ENCODE results near the gene PRKAA1.

- no peak for TF ChIP-seq POLR2A (IDR thresholded peaks at IDR 0.05)
- no peak for TF ChIP-seq POLR2AphosphoS5 (IDR thresholded peaks at IDR 0.05)
Measured at GRCh38 chr5:40757400-40757799, 40.8 kb downstream of the PRKAA1 start.
